Stimulated activated effector memory CD8-positive, alpha-beta T cell treated with anti-CD3 and anti-CD28 coated beads, Interleukin-12 subunit alpha, Interleukin-12 subunit beta, amount 100 ng/mL, for 72 hours (primary cell): ENCODE measurements around the gene TCFL5.
A peak's percentile ranks its signal among the peaks of the same experiment; 100 is the strongest.
"Not testable (repeated sequence)": the region's sequence is repeated elsewhere in the genome, so short reads cannot be mapped to it uniquely, and the experiment has no call there.

Experiments
- ATAC-seq: fragments of 150-1000 bp; cut with Tn5 transposase; 2 replicates; pipeline ENCODE4 v1.10.0; 2021
- DNase-seq, 2 donors: peaks; one replicate each; pipeline ENCODE4 v3.0.0; 2021 to 2022; ENCODE audit warnings: low spot score in 2 of 2
- H3K27ac Mint-ChIP-seq: one replicate; pipeline ENCODE4 v1.8.0; 2022; ENCODE audit warnings: mild to moderate bottlenecking, mixed read lengths
- H3K36me3 Mint-ChIP-seq: one replicate; pipeline ENCODE4 v1.8.0; 2022; ENCODE audit warnings: mild to moderate bottlenecking, mixed read lengths
- H3K4me1 Mint-ChIP-seq: one replicate; pipeline ENCODE4 v1.8.0; 2022; ENCODE audit warnings: mixed read lengths
- H3K4me3 Mint-ChIP-seq: one replicate; pipeline ENCODE4 v1.8.0; 2022; ENCODE audit warnings: mild to moderate bottlenecking, mixed read lengths
- H3K9me3 Mint-ChIP-seq: one replicate; pipeline ENCODE4 v1.8.0; 2022; ENCODE audit warnings: mixed read lengths

Gene TCFL5

GRCh38 chr20:62876902-62877816 lies 15.5 kb upstream of the TCFL5 start:
- Mint-ChIP-seq H3K27ac (no peak overlapping the region), H3K4me1 (peaks cover 40% of the 10 kb centered on the region), H3K4me3 (no peak overlapping the region), H3K9me3 (no peaks in the 10 kb centered on the region), H3K36me3 (peaks cover 16% of the 10 kb centered on the region)
- DNase-seq (no peak), ATAC-seq (peak; percentile 39)

- Mint-ChIP-seq H3K27ac (no peak overlapping the region), H3K4me1 (peaks cover 37% of the 10 kb centered on the region), H3K4me3 (no peak overlapping the region), H3K36me3 (peaks cover 10% of the 10 kb centered on the region), H3K9me3 (no peaks in the 10 kb centered on the region)
- DNase-seq (no peak), ATAC-seq (peak; percentile 31)
Observed at GRCh38 chr20:62876501-62876901, 14.9 kb upstream of the TCFL5 start.

GRCh38 chr20:62875419-62876361 lies 14.1 kb upstream of the TCFL5 start:
- no peaks in the 10 kb centered on the region for H3K9me3 Mint-ChIP-seq
- H3K36me3 Mint-ChIP-seq: peaks cover 7% of the 10 kb centered on the region
- peak overlapping the region; percentile 87 for H3K27ac Mint-ChIP-seq
- H3K4me3 Mint-ChIP-seq: no peak overlapping the region
- ATAC-seq (peak; percentile 33), DNase-seq (no peak)
- peaks cover 34% of the 10 kb centered on the region for H3K4me1 Mint-ChIP-seq

DNA sequence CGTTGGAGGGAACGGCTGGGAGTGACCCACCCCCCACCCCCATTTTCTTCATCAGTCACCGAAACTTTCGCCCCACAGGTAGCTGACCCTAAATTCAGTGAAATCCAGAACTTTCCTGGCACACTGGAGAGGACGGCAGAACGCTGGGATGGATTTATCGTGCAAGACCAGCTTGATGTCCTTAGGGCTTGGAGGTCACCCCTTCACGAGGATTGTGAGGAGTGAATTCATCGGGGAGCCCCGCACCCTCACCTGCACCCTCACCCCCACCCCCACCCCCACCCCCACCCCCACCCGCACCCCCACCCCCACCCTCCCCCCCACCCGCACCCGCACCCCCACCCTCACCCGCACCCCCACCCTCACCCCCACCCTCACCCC lies 13.3 kb upstream of the TCFL5 start:
- Mint-ChIP-seq H3K36me3 (peaks cover 7% of the 10 kb centered on the region), H3K4me3 (no peak overlapping the region), H3K4me1 (peaks cover 34% of the 10 kb centered on the region), H3K9me3 (no peaks in the 10 kb centered on the region), H3K27ac (peak overlapping the region; percentile 60)
- ATAC-seq (no peak), DNase-seq (no peak)

- H3K36me3 Mint-ChIP-seq, H3K9me3 Mint-ChIP-seq, DNase-seq, ATAC-seq: not testable (repeated sequence)
- H3K27ac Mint-ChIP-seq: peak overlapping the region; percentile 60
- peaks cover 34% of the 10 kb centered on the region for H3K4me1 Mint-ChIP-seq
- peak overlapping the region; percentile 32 for H3K4me3 Mint-ChIP-seq
Observed at GRCh38 chr20:62873681-62874031, 12.0 kb upstream of the TCFL5 start.

DNA sequence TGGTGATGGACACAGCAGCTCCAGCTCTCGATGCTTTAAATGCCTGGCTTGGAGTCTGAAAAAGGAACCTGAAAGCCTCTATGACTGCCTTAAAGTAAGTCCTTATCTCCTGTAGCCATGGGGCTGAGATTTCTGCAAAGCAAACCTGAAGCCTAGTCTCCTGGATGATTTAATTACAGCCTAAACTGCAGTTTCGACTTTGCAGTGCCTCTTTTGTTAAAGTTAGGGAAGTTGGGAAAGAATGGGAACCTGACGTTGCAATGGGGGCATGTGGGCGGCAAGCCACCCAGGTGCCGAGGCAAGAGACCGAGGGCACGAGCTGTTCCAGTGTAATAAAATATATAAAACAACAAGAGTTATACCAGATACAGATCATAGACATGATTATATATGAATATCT lies 11.7 kb upstream of the TCFL5 start:
- DNase-seq (no peak), ATAC-seq (no peak)
- Mint-ChIP-seq H3K36me3 (peaks cover 7% of the 10 kb centered on the region), H3K4me1 (peaks cover 34% of the 10 kb centered on the region), H3K9me3 (no peaks in the 10 kb centered on the region), H3K27ac (peak overlapping the region; percentile 60), H3K4me3 (no peak overlapping the region)

- H3K27ac Mint-ChIP-seq: no peak overlapping the region
- ATAC-seq: no peak
- H3K9me3 Mint-ChIP-seq: no peaks in the 10 kb centered on the region
- peaks cover 34% of the 10 kb centered on the region for H3K4me1 Mint-ChIP-seq
- no peak overlapping the region for H3K4me3 Mint-ChIP-seq
- H3K36me3 Mint-ChIP-seq: peaks cover 7% of the 10 kb centered on the region
- DNase-seq: no peak
Observed at GRCh38 chr20:62872862-62873261, 11.2 kb upstream of the TCFL5 start.

GRCh38 chr20:62872184-62872847 lies 10.7 kb upstream of the TCFL5 start:
- Mint-ChIP-seq H3K4me3 (no peak overlapping the region), H3K9me3 (no peaks in the 10 kb centered on the region), H3K4me1 (peaks cover 34% of the 10 kb centered on the region), H3K36me3 (peaks cover 7% of the 10 kb centered on the region), H3K27ac (no peak overlapping the region)
- no peak for ATAC-seq
- no peak for DNase-seq

DNA sequence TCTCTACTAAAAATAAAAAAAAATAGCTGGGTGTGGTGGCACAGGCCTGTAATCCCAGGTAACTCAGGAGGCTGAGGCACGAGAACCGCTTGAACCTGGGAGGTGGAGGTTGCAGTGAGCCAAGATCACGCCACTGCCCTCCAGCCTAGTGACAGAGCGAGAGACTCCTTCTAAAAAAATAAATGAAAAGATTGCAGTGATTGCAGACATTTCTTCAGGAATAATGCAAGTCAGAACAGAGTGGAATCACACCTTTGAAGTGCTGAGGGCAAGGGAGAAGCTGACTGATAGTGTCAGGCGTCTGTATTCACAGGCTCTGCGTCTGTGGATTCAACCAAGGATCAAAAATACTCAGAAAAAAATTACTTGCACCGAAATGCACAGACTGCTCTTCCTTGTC lies 2.6 kb upstream of the TCFL5 start:
- DNase-seq: no peak
- ATAC-seq: no peak
- Mint-ChIP-seq H3K27ac (no peak overlapping the region), H3K4me1 (peaks cover 6% of the 10 kb centered on the region), H3K9me3 (no peaks in the 10 kb centered on the region), H3K4me3 (no peak overlapping the region), H3K36me3 (peaks cover 4% of the 10 kb centered on the region)

DNA sequence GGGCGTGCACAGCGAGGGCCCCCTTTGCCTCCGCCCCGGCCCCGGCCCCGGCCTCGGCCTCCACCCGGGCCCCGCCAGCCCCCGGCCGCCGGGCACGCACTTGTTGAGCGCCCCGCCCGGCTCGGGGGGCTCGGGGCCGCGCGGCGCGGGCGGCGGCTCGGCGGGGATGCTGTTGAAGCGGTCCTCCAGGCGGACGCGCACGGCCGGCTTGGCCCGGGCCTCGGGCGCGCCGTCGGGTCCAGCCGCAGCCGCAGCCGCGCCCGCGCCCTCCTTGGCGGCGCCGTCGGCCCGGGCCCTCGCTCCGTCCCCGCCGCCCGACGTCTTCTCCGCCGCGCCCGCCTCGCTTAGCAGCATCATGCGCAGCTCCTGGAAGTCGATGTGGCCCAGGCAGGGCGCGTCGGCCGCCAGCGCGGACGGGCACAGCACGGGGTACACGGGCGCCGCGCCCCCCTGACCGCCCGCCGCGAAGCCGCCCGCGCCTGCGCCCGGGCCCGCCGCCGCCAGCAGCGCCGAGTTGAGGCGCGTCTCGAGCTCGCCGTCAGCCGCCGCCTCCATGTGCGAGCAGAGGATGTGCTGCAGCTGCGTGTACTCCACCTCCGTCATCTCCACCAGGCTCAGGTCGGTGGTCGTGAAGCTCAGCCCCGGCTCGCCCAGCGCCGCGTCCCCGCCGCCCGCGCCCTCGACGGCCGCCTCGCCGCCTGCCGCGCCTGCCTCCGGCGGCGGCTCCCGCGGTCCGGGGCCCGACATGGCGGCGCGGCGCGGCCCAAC lies 514 bp downstream of the TCFL5 start:
- Mint-ChIP-seq H3K36me3 (peaks cover 15% of the 10 kb centered on the region), H3K4me1 (peaks cover 13% of the 10 kb centered on the region), H3K4me3 (peak overlapping the region; percentile 50), H3K27ac (no peak overlapping the region), H3K9me3 (no peaks in the 10 kb centered on the region)
- ATAC-seq: peak; percentile 67
- DNase-seq: peak; percentile 27 to 69

- Mint-ChIP-seq H3K27ac (no peak overlapping the region), H3K4me1 (peaks cover 13% of the 10 kb centered on the region), H3K4me3 (peak overlapping the region; percentile 50), H3K36me3 (peaks cover 15% of the 10 kb centered on the region), H3K9me3 (no peaks in the 10 kb centered on the region)
- DNase-seq: no peak
- peak; percentile 1 for ATAC-seq
Observed at GRCh38 chr20:62860391-62860923, 1.2 kb downstream of the TCFL5 start.

GRCh38 chr20:62859721-62860120 lies 1.9 kb downstream of the TCFL5 start:
- Mint-ChIP-seq H3K36me3 (peaks cover 15% of the 10 kb centered on the region), H3K4me1 (peaks cover 13% of the 10 kb centered on the region), H3K27ac (no peak overlapping the region), H3K9me3 (no peaks in the 10 kb centered on the region), H3K4me3 (peak overlapping the region; percentile 50)
- DNase-seq: no peak
- no peak for ATAC-seq

DNA sequence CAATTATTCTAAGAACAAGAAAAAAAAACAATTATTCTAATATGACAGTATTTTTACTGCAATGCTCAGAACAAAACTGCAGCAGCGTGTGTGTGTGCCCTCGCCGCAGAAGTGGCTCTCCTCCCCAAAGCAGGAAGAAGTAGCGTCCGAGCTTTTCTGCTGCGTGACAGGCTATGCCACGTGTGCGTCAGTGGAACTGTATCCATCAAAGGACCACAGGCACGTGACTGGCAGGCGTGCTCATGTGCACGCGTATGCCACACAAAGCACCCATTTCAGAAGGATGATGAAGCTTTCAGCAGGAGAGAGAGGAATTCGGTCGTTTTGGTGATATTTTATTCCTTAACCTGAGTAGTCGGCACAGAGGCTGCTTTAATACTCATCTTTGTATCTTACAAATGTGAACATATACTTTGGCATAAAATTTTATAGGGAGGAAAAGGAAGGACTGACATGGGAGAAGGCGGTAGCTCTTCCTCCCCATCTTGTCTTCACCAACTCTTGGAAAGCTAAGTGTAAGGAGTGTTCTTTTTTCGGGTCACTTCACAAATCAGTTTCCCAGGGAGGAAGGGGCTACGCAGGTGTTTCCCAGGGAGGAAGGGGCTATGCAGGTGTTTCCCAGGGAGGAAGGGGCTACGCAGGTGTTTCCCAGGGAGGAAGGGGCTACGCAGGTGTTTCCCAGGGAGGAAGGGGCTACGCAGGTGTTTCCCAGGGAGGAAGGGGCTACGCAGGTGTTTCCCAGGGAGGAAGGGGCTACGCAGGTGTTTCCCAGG lies 3.4 kb downstream of the TCFL5 start:
- no peak overlapping the region for H3K27ac Mint-ChIP-seq
- H3K9me3 Mint-ChIP-seq: no peaks in the 10 kb centered on the region
- H3K36me3 Mint-ChIP-seq: peaks cover 15% of the 10 kb centered on the region
- ATAC-seq (no peak), DNase-seq (no peak)
- H3K4me1 Mint-ChIP-seq: peaks cover 13% of the 10 kb centered on the region
- no peak overlapping the region for H3K4me3 Mint-ChIP-seq
